DMS 273 (cell line): ENCODE measurements around the gene FRYL.
A peak's percentile ranks its signal among the peaks of the same experiment; 100 is the strongest.
"Not testable (repeated sequence)": the region's sequence is repeated elsewhere in the genome, so short reads cannot be mapped to it uniquely, and the experiment has no call there.

ENCODE experiments used
- DNase-seq: peaks from one replicate; lab custom pipeline; 2025; ENCODE audit not compliant: unreplicated experiment; lab: John Stamatoyannopoulos, UW

Gene FRYL

DNA sequence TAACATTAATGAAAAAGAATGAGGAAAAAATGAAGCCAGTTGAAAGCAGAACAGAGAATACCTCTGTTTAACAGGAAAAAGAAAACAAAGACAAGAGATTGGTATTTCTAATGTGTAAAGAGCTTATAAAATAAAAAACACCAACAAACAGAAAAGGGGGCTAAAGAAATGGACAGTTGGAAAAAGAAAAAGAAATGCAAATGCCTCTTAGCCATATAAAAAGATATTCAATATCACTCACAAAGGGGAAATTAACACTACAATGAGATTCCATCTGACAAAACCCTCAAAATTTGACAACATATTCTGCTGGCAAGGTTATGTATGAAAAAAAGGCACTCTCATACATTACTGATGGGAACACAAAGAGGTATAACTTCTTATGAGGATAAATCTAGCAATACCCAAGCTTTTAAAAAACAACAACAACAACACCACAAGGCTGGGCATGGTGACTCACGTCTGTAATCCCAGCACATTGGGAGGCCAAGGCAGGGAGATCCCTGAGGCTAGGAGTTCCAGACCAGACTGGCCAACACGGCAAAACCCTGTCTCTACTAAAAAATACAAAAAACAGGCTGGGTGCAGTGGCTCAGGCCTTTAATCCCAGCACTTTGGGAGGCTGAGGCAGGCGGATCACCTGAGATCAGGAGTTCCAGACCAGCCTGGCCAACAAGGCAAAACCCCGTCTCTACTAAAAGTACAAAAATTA lies 75.8 kb downstream of the FRYL start:
- DNase-seq, result no peak

DNA sequence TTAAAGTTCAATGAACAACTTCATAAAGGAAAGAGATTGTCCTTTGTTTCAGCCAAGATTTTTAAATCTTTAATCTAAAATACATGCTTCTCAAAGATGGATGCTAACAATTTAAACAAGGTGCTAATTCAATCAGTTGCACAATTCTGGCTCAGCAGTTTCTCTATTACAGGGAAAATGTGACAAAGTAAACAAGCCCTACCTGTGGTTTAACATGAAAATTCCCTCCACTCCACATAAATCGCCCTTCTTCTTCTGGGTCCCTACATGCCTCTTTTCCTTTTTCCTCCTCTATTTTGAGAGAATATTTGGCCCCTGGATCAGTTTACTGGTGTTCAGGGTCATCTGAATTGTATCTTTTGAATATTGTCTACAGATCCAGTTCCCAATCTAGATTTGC lies 80.6 kb downstream of the FRYL start:
- DNase-seq, result no peak

DNA sequence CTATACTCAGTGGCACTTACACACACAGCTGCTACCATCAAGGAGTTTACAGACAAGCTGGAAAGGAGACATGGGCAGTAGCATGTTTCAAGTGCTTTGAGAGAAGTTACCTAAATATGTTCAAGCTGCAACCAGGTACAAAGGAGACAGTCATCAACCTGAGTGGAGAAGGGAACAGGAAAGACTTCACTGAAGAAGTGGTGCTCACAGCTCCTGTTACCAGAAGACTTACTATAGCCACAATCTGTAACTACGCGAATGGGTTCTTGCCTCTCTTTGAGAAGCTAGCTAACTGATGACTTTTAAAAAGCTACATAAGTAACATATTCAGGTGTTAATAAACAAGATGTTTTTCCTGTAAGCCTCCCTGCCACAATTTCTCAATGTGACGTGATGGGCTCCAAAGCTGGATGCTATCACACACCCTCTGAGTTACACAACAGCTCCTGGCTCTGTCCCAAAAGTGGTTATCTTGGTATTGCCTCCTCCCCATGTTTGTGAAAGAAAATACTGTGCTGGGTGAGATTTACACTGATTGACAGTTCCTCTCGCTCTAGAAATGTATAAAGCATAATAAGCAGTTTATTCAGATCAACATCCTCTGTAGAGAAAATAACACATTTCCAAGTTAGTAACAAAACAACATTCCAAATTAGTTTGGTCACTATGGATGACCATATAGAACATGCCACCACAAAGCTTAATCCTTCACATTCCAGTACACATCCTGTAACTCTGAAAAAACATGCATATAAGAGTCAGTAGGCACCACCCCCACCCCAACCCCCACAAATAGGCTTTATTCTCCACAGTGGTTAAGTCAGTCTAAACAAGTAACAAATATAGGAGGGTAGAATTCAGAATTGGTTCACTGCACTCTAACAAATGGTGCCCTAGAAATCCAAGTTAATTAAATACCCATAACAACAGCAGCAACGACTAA lies 81.8 kb downstream of the FRYL start:
- peak; percentile 20 for DNase-seq

DNA sequence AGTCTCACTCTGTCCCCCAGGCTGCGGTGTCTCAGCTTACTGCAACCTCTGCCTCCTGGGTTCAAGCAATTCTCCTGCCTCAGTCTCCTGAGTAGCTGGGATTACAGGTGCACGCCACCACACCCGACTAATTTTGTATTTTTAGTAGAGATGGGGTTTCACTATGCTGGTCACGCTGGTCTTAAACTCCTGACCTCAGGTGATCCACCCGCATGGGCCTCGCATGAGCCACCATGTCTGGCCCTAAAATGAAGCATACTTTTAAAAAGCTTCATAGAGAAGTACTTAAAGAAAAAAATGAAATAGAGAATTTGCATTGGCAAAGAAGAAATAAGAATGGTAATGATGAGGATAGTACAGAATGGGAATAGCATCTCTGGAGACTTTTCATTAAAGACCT lies 82.6 kb downstream of the FRYL start:
- not testable (repeated sequence) for DNase-seq

DNA sequence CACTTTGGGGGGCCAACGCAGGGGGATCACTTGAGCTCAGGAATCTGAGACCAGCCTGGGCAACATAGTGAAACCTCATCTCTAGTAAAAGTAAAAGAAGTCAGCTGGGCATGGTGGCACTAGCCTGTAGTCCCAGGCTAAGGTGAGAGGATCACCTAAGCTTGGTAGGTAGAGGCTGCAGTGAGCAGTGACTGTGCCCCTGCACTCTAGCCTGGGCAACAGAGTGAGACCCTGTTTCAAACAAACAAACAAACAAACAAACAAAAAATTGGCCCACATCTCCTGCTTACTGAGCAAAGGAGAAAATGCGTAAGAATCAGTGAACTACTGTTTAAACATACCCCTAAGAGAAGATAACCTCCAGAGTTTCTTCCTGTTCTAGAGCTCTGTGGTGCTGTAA lies 85.3 kb downstream of the FRYL start:
- DNase-seq, result no peak

DNA sequence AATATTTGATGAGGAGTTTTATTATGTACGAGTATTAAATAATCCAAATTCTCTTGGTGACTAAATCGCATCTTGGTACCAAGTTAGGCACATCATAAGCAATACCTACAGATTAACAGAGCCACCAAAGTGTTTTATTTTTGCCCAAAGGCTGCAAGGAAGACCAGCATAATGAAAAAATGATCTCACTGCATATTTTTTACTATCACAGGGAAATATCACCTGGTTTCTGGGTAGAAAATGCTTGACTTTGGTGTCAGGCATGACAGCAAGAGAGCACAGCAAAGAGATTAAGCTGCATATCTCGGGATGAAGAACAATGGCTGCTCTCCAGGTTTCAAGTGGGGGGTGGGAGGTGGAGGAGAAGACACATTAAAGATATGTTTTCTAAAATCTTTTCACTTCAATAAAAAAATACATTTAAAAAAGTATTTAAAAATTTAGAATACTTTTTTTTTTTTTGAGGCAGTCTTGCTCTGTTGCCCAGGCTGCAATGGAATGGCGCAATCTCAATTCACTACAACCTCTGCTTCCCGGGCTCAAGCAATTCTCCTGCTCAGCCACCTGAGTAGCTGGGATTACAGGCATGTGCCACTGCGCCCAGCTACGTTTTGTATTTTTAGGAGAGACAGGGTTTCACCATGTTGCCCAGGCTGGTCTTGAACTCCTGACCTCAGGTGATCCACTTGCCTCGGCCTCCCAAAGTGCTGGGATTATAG lies 86.1 kb downstream of the FRYL start:
- DNase-seq, result no peak

DNA sequence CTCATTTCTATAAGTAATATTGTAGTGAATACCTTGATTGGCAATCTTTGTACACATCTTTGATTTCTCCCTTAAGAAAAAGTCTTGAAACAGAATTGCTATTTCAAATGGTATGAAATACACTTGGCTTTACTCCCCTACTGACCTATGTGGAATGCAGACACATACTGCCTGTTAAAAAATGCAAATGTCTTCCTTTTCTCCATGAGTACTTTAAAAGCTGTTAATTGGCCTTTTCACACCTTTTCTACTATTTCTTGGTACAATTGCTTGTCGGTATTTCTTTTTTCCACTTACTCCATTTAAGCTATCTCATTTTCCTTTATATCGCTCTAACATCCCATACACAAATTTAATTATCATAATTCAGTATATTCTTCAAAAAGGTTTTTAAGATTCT lies 87.2 kb downstream of the FRYL start:
- no peak for DNase-seq

DNA sequence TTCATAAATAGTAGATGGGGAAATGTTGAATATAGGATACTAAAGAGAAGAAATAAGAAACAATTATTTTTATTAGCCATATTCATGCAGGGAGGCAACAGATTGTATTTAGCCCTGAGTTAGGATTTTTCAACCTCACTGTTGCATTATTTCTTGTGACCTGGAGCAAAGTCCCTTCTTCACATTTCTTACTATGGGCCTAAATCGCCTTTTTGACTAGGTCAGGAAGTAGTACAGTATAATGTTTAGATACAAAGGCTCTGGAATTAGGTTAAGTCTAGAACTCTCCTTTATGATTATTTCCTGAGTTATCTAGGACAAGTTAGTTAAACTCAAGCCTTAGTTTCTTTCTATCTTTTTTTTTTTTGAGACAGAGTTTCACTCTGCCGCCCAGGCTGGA lies 88.0 kb downstream of the FRYL start:
- no peak for DNase-seq

DNA sequence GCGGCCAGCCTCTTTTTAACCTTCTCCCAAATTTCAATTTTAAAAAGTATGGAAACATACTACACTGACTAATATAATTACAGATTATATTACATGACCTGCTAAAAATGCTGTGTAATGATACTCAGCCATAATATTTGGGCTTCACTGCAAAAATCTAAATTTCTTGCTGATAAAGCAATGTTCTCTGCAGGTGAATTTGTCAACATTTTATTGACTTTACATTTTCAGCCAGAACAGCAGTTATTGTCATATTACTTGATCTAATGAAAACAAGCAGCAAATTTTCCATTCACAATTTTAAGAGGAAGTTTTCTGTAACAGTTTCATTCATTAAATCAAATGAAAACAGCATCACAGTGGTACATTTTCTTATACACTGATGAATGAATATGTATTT lies 91.1 kb downstream of the FRYL start:
- no peak for DNase-seq

DNA sequence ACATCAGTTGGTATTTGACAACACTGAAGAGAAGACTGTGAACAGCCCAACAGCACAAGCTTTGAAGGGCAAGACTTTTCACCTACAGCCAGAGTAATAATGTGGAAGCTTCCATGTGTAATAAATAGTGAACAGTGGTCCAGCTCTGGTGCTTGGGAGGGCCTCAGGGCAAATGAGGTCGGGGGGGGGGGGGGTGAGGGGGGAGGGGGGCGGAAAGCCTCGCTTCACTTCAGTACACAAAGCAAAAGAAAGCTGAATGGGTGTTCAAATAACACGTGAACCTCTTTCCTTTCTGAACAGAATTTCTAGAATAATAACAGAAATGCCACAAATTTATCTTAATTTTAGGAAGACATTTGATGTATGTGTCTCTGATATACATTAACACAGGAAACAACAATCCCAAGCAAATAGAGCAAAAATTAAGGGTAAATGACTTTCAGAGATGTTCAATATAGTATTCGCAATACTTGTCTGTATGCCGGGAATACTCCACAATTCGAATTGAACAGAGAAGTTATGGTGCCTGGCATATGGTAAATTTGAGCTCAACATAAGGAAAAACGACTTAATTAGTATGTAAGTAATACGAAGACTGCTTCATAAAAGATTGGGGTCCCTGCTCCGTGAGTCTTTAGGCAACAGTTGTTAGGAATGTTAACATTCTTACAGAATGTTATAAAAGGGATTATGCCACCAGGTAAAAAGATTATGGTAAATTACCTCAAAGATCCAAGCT lies 92.6 kb downstream of the FRYL start:
- peak; percentile 59 for DNase-seq

DNA sequence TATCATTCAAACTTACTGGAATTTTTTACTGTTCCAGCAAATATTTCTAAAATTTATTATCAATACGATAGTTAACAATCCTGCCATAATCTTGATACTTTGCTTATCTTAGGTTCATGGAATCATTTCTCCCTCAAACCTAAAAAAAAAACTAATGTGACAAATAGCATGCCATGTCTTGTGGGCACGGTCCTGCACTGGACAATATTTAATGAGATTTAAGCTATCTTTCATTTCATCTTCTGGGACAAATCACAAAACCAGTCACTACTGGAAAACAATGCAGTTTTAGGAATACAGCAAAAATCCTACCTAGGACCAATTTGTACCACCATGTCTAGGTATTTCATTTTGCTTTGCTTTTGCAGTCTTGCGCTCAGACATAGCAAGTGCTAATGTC lies 93.7 kb downstream of the FRYL start:
- no peak for DNase-seq

DNA sequence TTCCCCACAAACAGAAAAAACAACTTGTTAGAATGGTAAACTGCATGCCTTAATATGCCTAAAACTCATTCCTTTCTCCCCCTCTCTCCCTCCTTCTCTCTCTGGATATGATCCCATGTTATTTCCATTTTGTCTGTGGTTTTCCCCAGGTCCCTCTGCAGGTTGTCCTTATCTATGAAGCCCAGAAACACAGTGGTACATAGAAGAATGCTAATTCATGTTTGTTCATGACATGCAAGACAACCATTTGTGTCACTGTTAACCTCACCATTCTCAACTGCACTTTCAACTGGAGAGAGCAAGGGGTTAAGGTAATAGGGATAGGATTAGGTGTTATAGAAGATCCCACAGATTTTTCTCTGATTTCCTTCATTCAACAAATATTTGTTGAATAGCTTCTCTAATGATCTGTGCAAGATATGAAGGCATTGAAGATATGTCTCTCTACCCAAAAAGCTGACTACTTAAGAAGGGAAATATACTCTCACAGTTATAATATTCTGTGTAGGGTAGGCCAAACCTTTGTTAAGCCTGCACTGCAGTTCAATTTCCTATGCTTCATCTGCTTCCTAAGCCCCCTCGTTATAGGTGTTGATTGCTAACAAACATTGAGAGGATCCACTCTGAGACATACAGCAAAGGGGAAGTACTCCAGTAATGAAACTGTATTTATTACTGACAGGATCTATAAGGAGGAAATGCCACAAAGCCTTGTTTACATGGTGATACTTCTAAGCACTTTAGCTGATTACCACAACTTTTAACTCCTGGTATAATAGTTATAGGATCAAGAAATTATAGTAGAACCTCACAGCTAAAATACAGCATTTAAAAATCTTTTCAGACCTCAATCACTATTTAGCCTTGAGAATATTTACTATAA lies 96.1 kb downstream of the FRYL start:
- no peak for DNase-seq

DNA sequence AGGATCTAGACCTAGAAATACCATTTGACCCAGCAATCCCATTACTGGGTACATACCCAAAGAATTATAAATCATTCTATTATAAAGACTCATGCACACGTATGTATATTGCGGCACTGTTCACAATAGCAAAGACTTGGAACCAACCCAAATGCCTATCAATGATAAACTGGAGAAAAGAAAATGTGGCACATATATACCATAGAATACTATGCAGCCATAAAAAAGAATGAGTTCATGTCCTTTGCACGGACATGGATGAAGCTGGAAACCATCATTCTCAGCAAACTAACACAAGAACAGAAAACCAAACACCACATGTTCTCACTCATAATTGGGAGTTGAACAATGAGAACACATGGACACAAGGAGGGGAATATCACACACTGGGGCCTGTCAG lies 97.2 kb downstream of the FRYL start:
- DNase-seq, result not testable (repeated sequence)

DNA sequence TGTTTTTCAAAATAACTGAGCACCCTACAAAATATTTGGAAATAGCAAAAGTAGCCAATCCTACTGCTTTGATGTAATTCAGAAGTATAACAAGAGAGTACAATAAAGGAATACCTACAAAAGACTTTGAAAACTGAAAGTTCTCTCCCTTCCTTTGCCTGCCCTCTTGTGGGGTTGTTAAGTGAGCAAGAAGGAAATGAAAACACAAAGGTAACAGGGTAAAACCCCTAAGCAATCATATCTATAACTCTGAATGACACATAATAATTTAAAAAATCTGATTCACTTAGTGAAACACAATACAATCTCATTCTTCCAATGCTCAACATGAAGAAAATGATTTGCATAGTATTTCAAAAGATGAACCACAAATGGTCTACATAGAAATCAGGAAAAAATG lies 98.2 kb downstream of the FRYL start:
- DNase-seq, result peak; percentile 22

DNA sequence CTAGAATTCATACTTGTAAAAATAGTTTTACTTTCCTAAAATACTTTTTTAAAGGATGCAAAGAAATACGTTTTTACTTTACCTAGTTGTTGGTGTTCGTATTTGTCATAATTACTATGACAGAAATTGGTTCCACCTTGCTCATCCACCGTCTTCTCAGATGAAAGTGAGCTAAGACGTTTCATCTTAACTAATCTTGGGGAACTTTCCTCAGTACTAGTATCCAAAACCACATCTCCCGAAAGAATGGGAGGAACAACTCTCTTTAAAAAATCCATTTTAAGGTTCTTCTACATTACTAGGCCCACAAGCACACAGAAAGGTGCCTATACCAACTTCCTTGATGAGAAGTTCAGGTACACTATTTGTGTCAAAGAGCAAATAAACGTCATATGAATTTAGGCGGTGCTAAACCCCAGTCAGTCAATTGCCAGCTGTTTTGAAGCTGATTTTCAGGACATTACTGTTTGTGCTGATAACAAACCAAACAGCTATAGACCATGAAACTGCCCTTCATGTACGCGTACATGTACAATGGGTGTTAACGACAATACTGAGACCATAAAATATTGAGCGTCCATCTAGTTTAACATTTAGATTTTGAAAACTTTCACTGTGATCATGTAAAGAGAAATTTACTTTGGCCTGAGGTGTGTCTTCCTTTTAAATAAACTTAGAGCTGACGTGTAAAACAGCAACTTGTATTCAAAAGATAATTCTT lies 99.1 kb downstream of the FRYL start:
- DNase-seq, result no peak

DNA sequence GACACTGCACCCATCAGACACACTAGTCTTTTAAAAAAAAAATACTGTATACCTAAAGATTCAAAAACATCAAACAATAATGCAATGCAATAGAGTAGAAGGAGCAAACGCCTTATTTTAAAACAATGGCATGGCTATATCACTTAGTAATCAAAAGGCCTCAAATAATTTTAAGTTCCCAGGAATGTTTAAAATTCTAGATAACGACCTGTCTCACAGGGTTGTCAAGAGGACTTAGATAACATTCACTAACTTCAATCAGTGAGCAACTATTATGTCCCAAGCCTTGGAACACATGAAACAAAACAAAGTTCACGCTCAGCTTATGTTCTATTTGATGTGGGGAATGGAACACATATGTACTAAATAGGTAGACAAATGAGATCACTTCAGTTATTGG lies 106.5 kb downstream of the FRYL start:
- no peak for DNase-seq

DNA sequence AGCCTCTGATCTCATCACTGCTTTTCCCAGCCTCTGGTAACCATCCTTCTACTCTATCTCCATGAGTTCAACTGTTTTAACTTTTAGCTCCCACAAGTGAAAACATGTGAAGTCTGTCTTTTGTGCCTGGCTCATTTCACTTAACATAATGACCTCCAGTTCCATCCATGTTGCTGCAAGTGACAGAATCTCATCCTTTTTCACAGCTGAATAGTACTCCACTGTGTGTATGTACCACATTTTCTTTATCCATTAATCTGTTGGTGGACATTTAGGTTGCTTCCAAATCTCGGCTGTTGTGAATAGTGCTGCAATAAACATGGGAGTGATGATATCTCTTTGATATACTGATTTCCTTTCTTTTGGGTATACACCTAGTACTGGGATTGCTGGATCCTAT lies 109.5 kb downstream of the FRYL start:
- DNase-seq, result no peak

DNA sequence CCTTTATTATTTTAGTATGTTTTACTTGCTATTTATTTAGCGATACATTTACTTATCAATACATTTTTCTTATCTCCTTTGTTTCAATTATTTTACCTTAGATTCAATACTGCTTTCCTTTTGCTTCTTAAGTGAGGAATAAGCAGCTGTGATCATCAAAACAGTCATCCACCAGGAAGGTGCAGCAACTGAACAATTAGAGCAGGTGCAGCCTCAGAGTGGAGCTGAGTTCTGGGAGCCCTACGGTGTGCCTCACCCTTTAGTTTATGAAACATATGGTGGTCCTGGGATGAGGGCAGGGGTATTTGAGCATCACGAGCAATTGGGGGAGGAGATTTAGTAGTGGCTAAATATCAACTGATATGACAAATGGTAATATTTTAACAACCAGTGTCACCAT lies 111.0 kb downstream of the FRYL start:
- DNase-seq, result no peak

DNA sequence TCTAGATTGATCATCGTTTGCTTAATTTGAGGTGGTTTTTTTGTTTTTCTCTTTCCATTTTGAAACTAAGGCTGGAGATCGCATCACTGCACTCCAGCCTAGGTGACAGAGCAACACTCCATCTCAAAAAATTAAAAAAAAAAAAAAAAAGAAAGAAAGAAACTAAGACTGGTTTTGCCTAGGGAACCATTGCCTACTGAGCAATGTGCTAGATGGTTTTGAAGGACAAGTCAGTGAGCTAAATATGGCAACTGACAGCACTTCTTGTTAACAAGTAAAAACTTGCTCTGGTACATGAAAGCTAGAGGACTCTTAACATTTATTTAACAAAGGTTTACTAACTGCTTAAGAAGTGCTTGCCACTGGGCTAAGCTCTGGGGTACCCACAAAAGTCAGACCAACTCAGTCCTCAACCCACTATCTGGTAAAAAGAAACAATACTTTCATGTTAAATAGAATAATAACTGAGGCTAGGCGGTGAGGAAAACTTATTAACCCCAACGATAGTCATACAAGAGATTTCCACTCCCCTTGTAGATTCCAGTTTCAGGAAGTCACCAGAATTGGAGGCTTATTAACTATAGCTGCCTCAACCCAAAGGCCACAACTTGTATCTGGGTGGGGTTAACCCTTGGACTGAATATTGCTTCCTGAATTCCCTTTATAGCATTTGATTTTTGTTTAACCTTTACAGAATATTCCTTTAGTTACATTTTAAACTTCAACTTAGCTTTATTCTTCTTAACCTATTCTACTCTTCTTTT lies 111.6 kb downstream of the FRYL start:
- no peak for DNase-seq
